Activated T-helper 1 cell treated with anti-CD3 and anti-CD28 coated beads, Interleukin-2, amount 50 U/mL, for 16 hours (primary cell): ENCODE measurements around the gene SYT2.
"Not testable (repeated sequence)": the region's sequence is repeated elsewhere in the genome, so short reads cannot be mapped to it uniquely, and the experiment has no call there.

Experiments used
- DNase-seq, 2 donors: peaks; one replicate each; pipeline ENCODE4 v3.0.0-alpha.2; 2020; ENCODE audit warnings: low read depth in 1 of 2, low spot score in 1 of 2

Gene SYT2

GRCh38 chr1:202643397-202644218, 66.6 kb downstream of the SYT2 start:
- DNase-seq: no peak

- DNase-seq: no peak
Observed at GRCh38 chr1:202642619-202643291, 67.5 kb downstream of the SYT2 start.

GRCh38 chr1:202642212-202642611, 68.0 kb downstream of the SYT2 start:
- no peak for DNase-seq

GRCh38 chr1:202639500-202639899, 70.8 kb downstream of the SYT2 start:
- no peak for DNase-seq

- DNase-seq: not testable (repeated sequence)
Observed at GRCh38 chr1:202638701-202639305, 71.5 kb downstream of the SYT2 start.

- DNase-seq: no peak
Observed at GRCh38 chr1:202638019-202638700, 72.1 kb downstream of the SYT2 start.

GRCh38 chr1:202637321-202638018, 72.8 kb downstream of the SYT2 start:
- DNase-seq: not testable (repeated sequence)

GRCh38 chr1:202636171-202636570, 74.1 kb downstream of the SYT2 start:
- not testable (repeated sequence) for DNase-seq

- no peak for DNase-seq
Observed at GRCh38 chr1:202632241-202632640, 78.0 kb downstream of the SYT2 start.

GRCh38 chr1:202631076-202631923, 79.0 kb downstream of the SYT2 start:
- no peak for DNase-seq

GRCh38 chr1:202630541-202630940, 79.7 kb downstream of the SYT2 start:
- DNase-seq: no peak

- not testable (repeated sequence) for DNase-seq
Observed at GRCh38 chr1:202630096-202630495, 80.2 kb downstream of the SYT2 start.

- DNase-seq: not testable (repeated sequence)
Observed at GRCh38 chr1:202629257-202629811, 80.9 kb downstream of the SYT2 start.

- DNase-seq: no peak
Observed at GRCh38 chr1:202628646-202629215, 81.5 kb downstream of the SYT2 start.

- no peak for DNase-seq
Observed at GRCh38 chr1:202627841-202628565, 82.3 kb downstream of the SYT2 start.

- not testable (repeated sequence) for DNase-seq
Observed at GRCh38 chr1:202627036-202627435, 83.2 kb downstream of the SYT2 start.

- DNase-seq: peak; percentile 19 to 23
Observed at GRCh38 chr1:202625416-202626360, 84.6 kb downstream of the SYT2 start.

- no peak for DNase-seq
Observed at GRCh38 chr1:202624781-202625108, 85.5 kb downstream of the SYT2 start.
